ENCODE results near the gene ELP4.

GRCh38 chr11:31810779-31811647 is 301.4 kb downstream of the ELP4 start, which contains the start of gene PAX6:
- TF ChIP-seq POLR2AphosphoS5 (IDR thresholded peaks at IDR 0.05) (no peak), POLR2A (IDR thresholded peaks at IDR 0.05) (no peak)
- TF ChIP-seq, protein P1, sequence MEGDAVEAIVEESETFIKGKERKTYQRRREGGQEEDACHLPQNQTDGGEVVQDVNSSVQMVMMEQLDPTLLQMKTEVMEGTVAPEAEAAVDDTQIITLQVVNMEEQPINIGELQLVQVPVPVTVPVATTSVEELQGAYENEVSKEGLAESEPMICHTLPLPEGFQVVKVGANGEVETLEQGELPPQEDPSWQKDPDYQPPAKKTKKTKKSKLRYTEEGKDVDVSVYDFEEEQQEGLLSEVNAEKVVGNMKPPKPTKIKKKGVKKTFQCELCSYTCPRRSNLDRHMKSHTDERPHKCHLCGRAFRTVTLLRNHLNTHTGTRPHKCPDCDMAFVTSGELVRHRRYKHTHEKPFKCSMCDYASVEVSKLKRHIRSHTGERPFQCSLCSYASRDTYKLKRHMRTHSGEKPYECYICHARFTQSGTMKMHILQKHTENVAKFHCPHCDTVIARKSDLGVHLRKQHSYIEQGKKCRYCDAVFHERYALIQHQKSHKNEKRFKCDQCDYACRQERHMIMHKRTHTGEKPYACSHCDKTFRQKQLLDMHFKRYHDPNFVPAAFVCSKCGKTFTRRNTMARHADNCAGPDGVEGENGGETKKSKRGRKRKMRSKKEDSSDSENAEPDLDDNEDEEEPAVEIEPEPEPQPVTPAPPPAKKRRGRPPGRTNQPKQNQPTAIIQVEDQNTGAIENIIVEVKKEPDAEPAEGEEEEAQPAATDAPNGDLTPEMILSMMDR (IDR thresholded peaks at IDR 0.05): no peak
